ENCODE data around the gene FAM229B. TPM values are rescaled to one million over a fixed set of nuclear protein-coding genes. Genes with fewer than 3 reads are reported as not detected.
A peak's percentile ranks its signal among the peaks of the same experiment; 100 is the strongest.
"Not testable (repeated sequence)": the region's sequence is repeated elsewhere in the genome, so short reads cannot be mapped to it uniquely, and the experiment has no call there.

Gene FAM229B
- polyA plus RNA-seq, 4 donors = 5.3 to 7.6 (median 6.8) TPM; not detected in 1

DNA sequence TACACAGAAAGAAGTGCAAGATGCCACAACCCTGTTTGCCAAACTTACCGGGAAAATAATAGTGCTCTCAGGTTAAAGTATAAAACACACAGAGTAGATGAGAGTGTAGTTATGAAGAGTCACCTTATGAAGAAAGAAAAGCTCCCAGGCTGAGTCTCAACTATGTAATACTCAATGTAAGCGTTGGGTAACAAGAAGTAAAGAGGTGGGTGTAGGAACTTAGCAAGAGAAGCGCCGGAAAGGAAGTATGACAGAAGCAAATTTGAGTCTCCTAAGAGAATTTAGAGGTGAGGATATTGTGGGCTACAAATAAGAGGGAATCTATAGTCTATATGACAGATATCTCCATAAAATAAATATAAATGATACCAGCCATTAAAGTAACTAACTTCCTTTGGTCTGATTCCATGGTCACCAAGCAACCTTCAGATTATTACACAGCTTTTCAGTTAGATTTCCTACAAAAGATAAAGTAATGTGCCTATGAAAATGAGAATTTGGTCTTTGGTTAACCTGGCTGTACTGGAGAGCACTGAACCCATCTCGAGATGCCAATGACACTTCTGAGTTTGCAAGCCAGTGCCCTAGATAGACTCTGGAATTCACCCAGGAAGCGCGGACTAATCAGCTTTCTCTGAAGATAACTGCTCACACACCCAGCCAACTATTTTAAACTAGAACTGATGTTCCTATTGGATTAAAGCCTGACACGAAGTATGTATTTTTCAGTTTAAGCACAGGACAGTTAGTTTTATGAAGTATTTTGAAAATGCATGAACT lies 1.9 kb upstream of the FAM229B start:
- FAIRE-seq (no peak), DNase-seq (peak; percentile 1 to 14)
- H3K36me3 ChIP-seq (ENCODE audit: control insufficient read depth in 3 of 3, insufficient read depth in 2 of 3, low read depth in 1 of 3, low read length in 3 of 3) = no peaks in the 10 kb centered on the region
- H3K4me1 ChIP-seq (ENCODE audit: control insufficient read depth in 3 of 3, insufficient read depth in 2 of 3, low read depth in 1 of 3, low read length in 2 of 3) = no peaks in the 10 kb centered on the region
- H3K27ac ChIP-seq (ENCODE audit: low read depth in 1 of 3, low read length in 2 of 3) = no peak overlapping the region
- WGBS, 3 donors = 67 to 84% (median 78%) methylated on average over 8 of the region's 8 CpGs
- H3K4me3 ChIP-seq (ENCODE audit: low read depth in 1 of 3, low read length in 3 of 3) = no peak overlapping the region
- peaks cover 0 to 4% (median 0%) of the 10 kb centered on the region in 3 donors for H3K27me3 ChIP-seq (ENCODE audit: control insufficient read depth in 3 of 3, insufficient read depth in 3 of 3, low read length in 3 of 3)
- H3K9me3 ChIP-seq (ENCODE audit: control insufficient read depth in 2 of 2, insufficient read depth in 1 of 2, low read depth in 1 of 2, low read length in 1 of 2) = no peaks in the 10 kb centered on the region

DNA sequence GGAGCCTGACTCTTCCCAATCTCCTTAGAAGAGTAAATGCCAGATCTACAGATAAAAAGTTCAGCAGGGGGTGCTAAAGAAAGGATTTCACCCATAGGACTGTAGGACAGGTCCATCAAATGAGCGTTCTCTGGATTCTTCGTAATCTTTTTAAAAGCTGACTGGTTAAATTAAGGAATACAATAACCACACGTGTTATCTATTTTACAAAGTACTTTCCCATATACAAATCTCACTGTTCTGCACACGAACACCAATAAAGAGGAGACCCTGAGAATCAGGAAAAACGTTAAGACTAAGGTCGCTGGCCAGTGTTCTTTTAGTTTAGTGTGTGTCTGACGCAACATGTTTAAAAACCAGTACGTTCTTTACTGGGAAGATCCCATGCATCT lies 651 bp upstream of the FAM229B start:
- DNase-seq (no peak), FAIRE-seq (no peak)
- Histone ChIP-seq H3K4me3 (ENCODE audit: low read depth in 1 of 3, low read length in 3 of 3) (peak overlapping the region; percentile 68 to 85 (median 84)), H3K4me1 (ENCODE audit: control insufficient read depth in 3 of 3, insufficient read depth in 2 of 3, low read depth in 1 of 3, low read length in 2 of 3) (no peaks in the 10 kb centered on the region), H3K9me3 (ENCODE audit: control insufficient read depth in 2 of 2, insufficient read depth in 1 of 2, low read depth in 1 of 2, low read length in 1 of 2) (no peaks in the 10 kb centered on the region), H3K36me3 (ENCODE audit: control insufficient read depth in 3 of 3, insufficient read depth in 2 of 3, low read depth in 1 of 3, low read length in 3 of 3) (no peaks in the 10 kb centered on the region), H3K27me3 (ENCODE audit: control insufficient read depth in 3 of 3, insufficient read depth in 3 of 3, low read length in 3 of 3) (peaks cover 0 to 4% (median 0%) of the 10 kb centered on the region in 3 donors), H3K27ac (ENCODE audit: low read depth in 1 of 3, low read length in 2 of 3) (peak overlapping the region; percentile 49 to 86 (median 77))
- 0% methylated on average over 8 of the region's 8 CpGs for WGBS, 3 donors

DNA sequence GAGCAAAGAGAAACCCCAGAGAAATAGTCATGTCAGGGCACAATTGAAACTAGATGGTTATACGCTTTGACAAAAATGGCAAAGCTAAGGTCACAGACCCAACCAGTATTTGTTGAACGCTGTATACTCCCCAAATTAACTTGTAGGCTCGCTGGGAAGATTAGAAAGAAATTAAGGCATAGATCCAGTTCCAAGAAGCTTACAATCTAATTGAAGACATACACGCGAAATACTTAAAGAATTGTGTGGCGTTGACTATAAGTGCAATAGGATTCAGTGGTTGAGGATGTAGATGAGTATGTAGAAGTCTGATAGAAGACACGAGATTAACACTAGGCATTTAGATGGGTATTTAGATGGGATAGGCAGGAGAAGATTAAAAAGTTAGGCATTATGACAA lies 525 bp downstream of the FAM229B start:
- H3K4me1 ChIP-seq (ENCODE audit: control insufficient read depth in 3 of 3, insufficient read depth in 2 of 3, low read depth in 1 of 3, low read length in 2 of 3) = no peaks in the 10 kb centered on the region
- 22 to 31% (median 24%) methylated on average over 7 of the region's 7 CpGs for WGBS, 3 donors
- H3K9me3 ChIP-seq (ENCODE audit: control insufficient read depth in 2 of 2, insufficient read depth in 1 of 2, low read depth in 1 of 2, low read length in 1 of 2) = no peaks in the 10 kb centered on the region
- H3K36me3 ChIP-seq (ENCODE audit: control insufficient read depth in 3 of 3, insufficient read depth in 2 of 3, low read depth in 1 of 3, low read length in 3 of 3) = no peaks in the 10 kb centered on the region
- H3K27me3 ChIP-seq (ENCODE audit: control insufficient read depth in 3 of 3, insufficient read depth in 3 of 3, low read length in 3 of 3) = peaks cover 0 to 4% (median 0%) of the 10 kb centered on the region in 3 donors
- H3K4me3 ChIP-seq (ENCODE audit: low read depth in 1 of 3, low read length in 3 of 3) = peak overlapping the region; percentile 32 to 85 (median 84)
- DNase-seq (peak in 1 of 2 donors; percentile 1), FAIRE-seq (no peak)
- H3K27ac ChIP-seq (ENCODE audit: low read depth in 1 of 3, low read length in 2 of 3) = peak overlapping the region in 2 of 3 donors; percentile 77 to 86

- Histone ChIP-seq H3K4me1 (ENCODE audit: control insufficient read depth in 3 of 3, insufficient read depth in 2 of 3, low read depth in 1 of 3, low read length in 2 of 3) (no peaks in the 10 kb centered on the region), H3K4me3 (ENCODE audit: low read depth in 1 of 3, low read length in 3 of 3) (no peak overlapping the region), H3K27me3 (ENCODE audit: control insufficient read depth in 3 of 3, insufficient read depth in 3 of 3, low read length in 3 of 3) (no peaks in the 10 kb centered on the region), H3K27ac (ENCODE audit: low read depth in 1 of 3, low read length in 2 of 3) (no peak overlapping the region), H3K9me3 (ENCODE audit: control insufficient read depth in 2 of 2, insufficient read depth in 1 of 2, low read depth in 1 of 2, low read length in 1 of 2) (no peaks in the 10 kb centered on the region), H3K36me3 (ENCODE audit: control insufficient read depth in 3 of 3, insufficient read depth in 2 of 3, low read depth in 1 of 3, low read length in 3 of 3) (peaks cover 0 to 2% (median 0%) of the 10 kb centered on the region in 3 donors)
- 86 to 98% (median 93%) methylated on average over 2 of the region's 2 CpGs for WGBS, 3 donors
- FAIRE-seq (no peak), DNase-seq (no peak)
Observed at GRCh38 chr6:112096901-112097300, 9.5 kb downstream of the FAM229B start.

DNA sequence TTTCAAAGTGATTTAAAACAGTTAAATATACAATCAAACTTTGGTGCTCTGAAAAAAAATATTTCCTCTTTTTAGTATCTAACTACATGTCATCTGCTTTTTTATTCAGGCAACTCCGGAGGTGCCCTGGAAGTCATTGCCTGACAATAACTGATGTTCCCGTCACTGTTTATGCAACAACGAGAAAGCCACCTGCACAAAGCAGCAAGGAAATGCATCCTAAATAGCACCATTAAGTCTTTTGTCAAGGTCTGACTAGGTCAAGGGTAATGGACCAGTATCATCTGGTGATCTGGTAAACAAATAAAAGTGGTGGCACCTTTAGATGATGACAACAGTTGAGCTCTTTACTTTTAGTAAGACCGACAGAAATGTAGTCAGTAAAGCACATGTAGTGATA lies 13.2 kb downstream of the FAM229B start:
- 78 to 86% (median 83%) methylated on average over 4 of the region's 4 CpGs for WGBS, 3 donors
- no peaks in the 10 kb centered on the region for H3K27me3 ChIP-seq (ENCODE audit: control insufficient read depth in 3 of 3, insufficient read depth in 3 of 3, low read length in 3 of 3)
- DNase-seq (no peak), FAIRE-seq (no peak)
- H3K4me3 ChIP-seq (ENCODE audit: low read depth in 1 of 3, low read length in 3 of 3) = no peak overlapping the region
- no peaks in the 10 kb centered on the region for H3K4me1 ChIP-seq (ENCODE audit: control insufficient read depth in 3 of 3, insufficient read depth in 2 of 3, low read depth in 1 of 3, low read length in 2 of 3)
- H3K36me3 ChIP-seq (ENCODE audit: control insufficient read depth in 3 of 3, insufficient read depth in 2 of 3, low read depth in 1 of 3, low read length in 3 of 3) = peaks cover 0 to 2% (median 0%) of the 10 kb centered on the region in 3 donors
- no peaks in the 10 kb centered on the region for H3K9me3 ChIP-seq (ENCODE audit: control insufficient read depth in 2 of 2, insufficient read depth in 1 of 2, low read depth in 1 of 2, low read length in 1 of 2)
- no peak overlapping the region for H3K27ac ChIP-seq (ENCODE audit: low read depth in 1 of 3, low read length in 2 of 3)

GRCh38 chr6:112106026-112106425 lies 18.6 kb downstream of the FAM229B start:
- not testable (repeated sequence) for H3K4me1 ChIP-seq (ENCODE audit: control insufficient read depth in 3 of 3, insufficient read depth in 2 of 3, low read depth in 1 of 3, low read length in 2 of 3); H3K9me3 ChIP-seq (ENCODE audit: control insufficient read depth in 2 of 2, insufficient read depth in 1 of 2, low read depth in 1 of 2, low read length in 1 of 2); DNase-seq; H3K4me3 ChIP-seq (ENCODE audit: low read depth in 1 of 3, low read length in 3 of 3); FAIRE-seq; H3K36me3 ChIP-seq (ENCODE audit: control insufficient read depth in 3 of 3, insufficient read depth in 2 of 3, low read depth in 1 of 3, low read length in 3 of 3); H3K27ac ChIP-seq (ENCODE audit: low read depth in 1 of 3, low read length in 2 of 3); H3K27me3 ChIP-seq (ENCODE audit: control insufficient read depth in 3 of 3, insufficient read depth in 3 of 3, low read length in 3 of 3)
- WGBS, 3 donors = 71 to 90% (median 88%) methylated on average over 1 to 2 of the region's 2 CpGs

- H3K36me3 ChIP-seq (ENCODE audit: control insufficient read depth in 3 of 3, insufficient read depth in 2 of 3, low read depth in 1 of 3, low read length in 3 of 3) = peaks cover 0 to 5% (median 0%) of the 10 kb centered on the region in 3 donors
- H3K4me3 ChIP-seq (ENCODE audit: low read depth in 1 of 3, low read length in 3 of 3) = no peak overlapping the region
- 65 to 82% (median 76%) methylated on average over 2 of the region's 2 CpGs for WGBS, 3 donors
- no peak overlapping the region for H3K27ac ChIP-seq (ENCODE audit: low read depth in 1 of 3, low read length in 2 of 3)
- FAIRE-seq (no peak), DNase-seq (no peak)
- H3K4me1 ChIP-seq (ENCODE audit: control insufficient read depth in 3 of 3, insufficient read depth in 2 of 3, low read depth in 1 of 3, low read length in 2 of 3) = no peaks in the 10 kb centered on the region
- H3K27me3 ChIP-seq (ENCODE audit: control insufficient read depth in 3 of 3, insufficient read depth in 3 of 3, low read length in 3 of 3) = peaks cover 0 to 3% (median 0%) of the 10 kb centered on the region in 3 donors
- no peaks in the 10 kb centered on the region for H3K9me3 ChIP-seq (ENCODE audit: control insufficient read depth in 2 of 2, insufficient read depth in 1 of 2, low read depth in 1 of 2, low read length in 1 of 2)
Observed at GRCh38 chr6:112106562-112106961, 19.2 kb downstream of the FAM229B start.

GRCh38 chr6:112109262-112109661 lies 21.9 kb downstream of the FAM229B start:
- Histone ChIP-seq H3K4me1 (ENCODE audit: control insufficient read depth in 3 of 3, insufficient read depth in 2 of 3, low read depth in 1 of 3, low read length in 2 of 3) (no peaks in the 10 kb centered on the region), H3K9me3 (ENCODE audit: control insufficient read depth in 2 of 2, insufficient read depth in 1 of 2, low read depth in 1 of 2, low read length in 1 of 2) (no peaks in the 10 kb centered on the region), H3K36me3 (ENCODE audit: control insufficient read depth in 3 of 3, insufficient read depth in 2 of 3, low read depth in 1 of 3, low read length in 3 of 3) (peaks cover 0 to 6% (median 0%) of the 10 kb centered on the region in 3 donors), H3K27ac (ENCODE audit: low read depth in 1 of 3, low read length in 2 of 3) (peak overlapping the region in 1 of 3 donors; percentile 11), H3K4me3 (ENCODE audit: low read depth in 1 of 3, low read length in 3 of 3) (no peak overlapping the region), H3K27me3 (ENCODE audit: control insufficient read depth in 3 of 3, insufficient read depth in 3 of 3, low read length in 3 of 3) (peaks cover 0 to 3% (median 0%) of the 10 kb centered on the region in 3 donors)
- DNase-seq (no peak), FAIRE-seq (no peak)
- WGBS, 3 donors = 58 to 64% (median 59%) methylated on average over 9 of the region's 9 CpGs
